ENCODE data around the gene CSMD2. TPM values are rescaled to one million over a fixed set of nuclear protein-coding genes. Genes with fewer than 3 reads are reported as not detected.

Gene CSMD2
- total RNA-seq, 1 experiment from 2014 or later = 0.22 TPM

GRCh38 chr1:33468011-33468410, 697.0 kb downstream of the CSMD2 start:
- ChIA-PET POLR2A (no interaction called here), RAD21 (ENCODE audit: low non-redundant PET in 1 of 2, low total read pairs in 2 of 2, uncharacterized antibody in 2 of 2, unreplicated experiment in 2 of 2) (no interaction called here), CTCF (interaction anchor here (0.6 to 1.5 kb wide), 2 partner anchors 12 to 152 kb away, joined by 3 read pairs; no protein-coding TSS in a partner anchor)
- H3K9ac ChIP-seq (ENCODE audit: low read length) = no peak overlapping the region
- no TSS peak for BruUV-seq (replicated peaks)
- no peak overlapping the region for H3K4me3 ChIP-seq (replicated peaks in 1 of 2; ENCODE audit: low read depth in 1 of 2, low read length in 2 of 2)
- H3K9me3 ChIP-seq (ENCODE audit: control insufficient read depth in 1 of 2, insufficient read depth in 1 of 2, low read depth in 1 of 2, low read length in 2 of 2) = no peaks in the 10 kb centered on the region
- DNase-seq (ENCODE audit: low read depth, low spot score) (no peak), ATAC-seq (no peak)
- H2AFZ ChIP-seq (ENCODE audit: low read depth, low read length, poor library complexity, severe bottlenecking) = no peak overlapping the region
- H3K27ac ChIP-seq (ENCODE audit: low read depth, low read length) = no peak overlapping the region; the same call in 1 of the 2 replicates
- peaks cover 6 to 33% of the 10 kb centered on the region in 2 experiments; a peak in 3 of 4 replicates for H3K4me1 ChIP-seq (ENCODE audit: control insufficient read depth in 1 of 2, insufficient read depth in 2 of 2, low read length in 2 of 2)
- H3K27me3 ChIP-seq (ENCODE audit: insufficient read depth, low read length) = no peaks in the 10 kb centered on the region
- H3K9me2 ChIP-seq (ENCODE audit: insufficient read depth) = no peaks in the 10 kb centered on the region
- intact Hi-C loops (cut with micrococcal nuclease) = no loop called here
- TF ChIP-seq YY1 (IDR thresholded peaks at IDR 0.05; ENCODE audit: extremely low read depth, insufficient replicate concordance, low read depth, low read length) (no peak), EGR1 (IDR thresholded peaks at IDR 0.05; ENCODE audit: low read depth) (no peak), POLR2A (IDR thresholded peaks at IDR 0.05; ENCODE audit: borderline replicate concordance, extremely low read depth, insufficient read depth, insufficient read length) (no peak), ZFX (IDR thresholded peaks at IDR 0.05) (no peak), RAD21 (IDR thresholded peaks at IDR 0.05; ENCODE audit: low read depth) (no peak), CBX3 (IDR thresholded peaks at IDR 0.05; ENCODE audit: low read depth) (no peak), ZBTB33 (IDR thresholded peaks at IDR 0.05; ENCODE audit: extremely low read depth, insufficient replicate concordance, low read length) (no peak), EZH2phosphoT487 (IDR thresholded peaks at IDR 0.05; ENCODE audit: borderline replicate concordance) (no peak), SP1 (IDR thresholded peaks at IDR 0.05; ENCODE audit: low read depth) (no peak), FOSL1 (IDR thresholded peaks at IDR 0.05; ENCODE audit: low read depth) (no peak), POLR2AphosphoS5 (IDR thresholded peaks at IDR 0.05; ENCODE audit: low read depth, low read length) (no peak)
- TF ChIP-seq, protein P1, sequence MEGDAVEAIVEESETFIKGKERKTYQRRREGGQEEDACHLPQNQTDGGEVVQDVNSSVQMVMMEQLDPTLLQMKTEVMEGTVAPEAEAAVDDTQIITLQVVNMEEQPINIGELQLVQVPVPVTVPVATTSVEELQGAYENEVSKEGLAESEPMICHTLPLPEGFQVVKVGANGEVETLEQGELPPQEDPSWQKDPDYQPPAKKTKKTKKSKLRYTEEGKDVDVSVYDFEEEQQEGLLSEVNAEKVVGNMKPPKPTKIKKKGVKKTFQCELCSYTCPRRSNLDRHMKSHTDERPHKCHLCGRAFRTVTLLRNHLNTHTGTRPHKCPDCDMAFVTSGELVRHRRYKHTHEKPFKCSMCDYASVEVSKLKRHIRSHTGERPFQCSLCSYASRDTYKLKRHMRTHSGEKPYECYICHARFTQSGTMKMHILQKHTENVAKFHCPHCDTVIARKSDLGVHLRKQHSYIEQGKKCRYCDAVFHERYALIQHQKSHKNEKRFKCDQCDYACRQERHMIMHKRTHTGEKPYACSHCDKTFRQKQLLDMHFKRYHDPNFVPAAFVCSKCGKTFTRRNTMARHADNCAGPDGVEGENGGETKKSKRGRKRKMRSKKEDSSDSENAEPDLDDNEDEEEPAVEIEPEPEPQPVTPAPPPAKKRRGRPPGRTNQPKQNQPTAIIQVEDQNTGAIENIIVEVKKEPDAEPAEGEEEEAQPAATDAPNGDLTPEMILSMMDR (IDR thresholded peaks at IDR 0.05 in 2 of 3, conservative IDR thresholded peaks at IDR 0.05 in 1 of 3; ENCODE audit: borderline replicate concordance in 1 of 3, insufficient read depth in 1 of 3, low read depth in 2 of 3, low read length in 2 of 3) = no peak
- TF ChIP-seq, protein P2, sequence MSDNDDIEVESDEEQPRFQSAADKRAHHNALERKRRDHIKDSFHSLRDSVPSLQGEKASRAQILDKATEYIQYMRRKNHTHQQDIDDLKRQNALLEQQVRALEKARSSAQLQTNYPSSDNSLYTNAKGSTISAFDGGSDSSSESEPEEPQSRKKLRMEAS (IDR thresholded peaks at IDR 0.05) = no peak
- H4K20me1 ChIP-seq (ENCODE audit: insufficient read depth) = no peaks in the 10 kb centered on the region
- no peak overlapping the region for H3K4me2 ChIP-seq (ENCODE audit: low read length)
- no peaks in the 10 kb centered on the region for H3K36me3 ChIP-seq (ENCODE audit: control insufficient read depth in 1 of 2, insufficient read depth in 2 of 2, low read length in 2 of 2)
- peaks cover 5% of the 10 kb centered on the region; the same call in 1 of the 2 replicates for H3K79me2 ChIP-seq (ENCODE audit: insufficient read depth, low read length)
